HG03097 (cell line): ENCODE measurements around the gene ARHGEF4.

Source experiments
- ATAC-seq: cut with Tn5 transposase; IDR thresholded peaks from one replicate; pipeline ENCODE4 v1.9.1; 2021; ENCODE audit not compliant: unreplicated experiment, low FRiP score

ARHGEF4 gene

GRCh38 chr2:130834091-130834930, 2.4 kb upstream of the ARHGEF4 start:
- ATAC-seq: no peak

- ATAC-seq: no peak
These were observed 1.6 kb upstream of the ARHGEF4 start for GRCh38 chr2:130834931-130835765.

- ATAC-seq: no peak
These were observed 1.0 kb upstream of the ARHGEF4 start for GRCh38 chr2:130835766-130836015.

GRCh38 chr2:130837175-130837810, 579 bp downstream of the ARHGEF4 start:
- ATAC-seq: no peak

- no peak for ATAC-seq
These were observed 1.3 kb downstream of the ARHGEF4 start for GRCh38 chr2:130837811-130838565.

GRCh38 chr2:130839011-130839780, 2.5 kb downstream of the ARHGEF4 start:
- ATAC-seq: no peak

GRCh38 chr2:130840506-130840905, 3.8 kb downstream of the ARHGEF4 start:
- no peak for ATAC-seq

GRCh38 chr2:130841741-130842365, 5.1 kb downstream of the ARHGEF4 start:
- ATAC-seq: no peak

- no peak for ATAC-seq
These were observed 6.1 kb downstream of the ARHGEF4 start for GRCh38 chr2:130842770-130843169.

- no peak for ATAC-seq
These were observed 6.7 kb downstream of the ARHGEF4 start for GRCh38 chr2:130843321-130843985.

GRCh38 chr2:130844161-130844560, 7.4 kb downstream of the ARHGEF4 start:
- ATAC-seq: no peak

- ATAC-seq: no peak
These were observed 8.9 kb downstream of the ARHGEF4 start for GRCh38 chr2:130845505-130846085.

GRCh38 chr2:130846233-130846632, 9.5 kb downstream of the ARHGEF4 start:
- no peak for ATAC-seq

- no peak for ATAC-seq
These were observed 10.1 kb downstream of the ARHGEF4 start for GRCh38 chr2:130846686-130847375.

GRCh38 chr2:130847776-130848525, 11.2 kb downstream of the ARHGEF4 start:
- no peak for ATAC-seq

GRCh38 chr2:130848526-130849210, 12.0 kb downstream of the ARHGEF4 start:
- ATAC-seq: no peak
